Colonic mucosa (tissue), 4 donors: ENCODE data around the gene FAM168A. TPM values are rescaled to one million over a fixed set of nuclear protein-coding genes. Genes with fewer than 3 reads are reported as not detected.

Experiments
- DNase-seq: peaks from one replicate; pipeline ENCODE4 v3.0.0-alpha.2; 2020
- H3K27ac ChIP-seq: fragments of 200-600 bp; one replicate; pipeline ENCODE4 v1.8.0; 2021
- H3K27me3 ChIP-seq: fragments of 200-600 bp; one replicate; pipeline ENCODE4 v1.8.0; 2021
- H3K36me3 ChIP-seq: fragments of 200-600 bp; one replicate; pipeline ENCODE4 v1.8.0; 2021
- H3K4me1 ChIP-seq: fragments of 200-600 bp; one replicate; pipeline ENCODE4 v1.8.0; 2021; ENCODE audit warnings: mild to moderate bottlenecking
- H3K4me3 ChIP-seq: fragments of 200-600 bp; one replicate; pipeline ENCODE4 v1.8.0; 2021
- H3K9ac ChIP-seq, 2 donors: one replicate each; pipeline ENCODE4 v1.7.0; 2013; ENCODE audit warnings: control low read depth in 2 of 2, low read depth in 2 of 2, low read length in 2 of 2
- H3K9me3 ChIP-seq: fragments of 200-600 bp; one replicate; pipeline ENCODE4 v1.8.0; 2021
- CTCF ChIP-seq: fragments of 200-600 bp; IDR thresholded peaks from one replicate; pipeline ENCODE4 v1.8.0; 2022; ENCODE audit warnings: antibody characterized with exemption, mild to moderate bottlenecking
- intact Hi-C: fragments of 100-400 bp; cut with DNase I; formaldehyde crosslinking; loops from one replicate; pipeline ENCODE4 v1.14.1; 2022
- total RNA-seq, 2 donors: library from RNA; stranded (reverse); fragmentation: NEBNext Ultra II Directional in 1 of 2; extraction: Animal tissue kit (Norgen Biotek cat#: 25700) in 1 of 2; gene quantifications; one replicate each; pipeline ENCODE4 v1.2.1, GENCODE V29; 2021
- donor health status: healthy.
- donor health status: DM: no; HTN: no; CAD: no.
- donor health status: DM: no; HTN: no; CAD: no.

Gene FAM168A
- total RNA-seq, 2 donors from 2014 or later = 16.9 to 21.6 TPM

GRCh38 chr11:73532310-73532709 is 65.6 kb downstream of the FAM168A start:
- Histone ChIP-seq H3K36me3 (no peaks in the 10 kb centered on the region), H3K4me1 (peaks cover 5% of the 10 kb centered on the region), H3K9me3 (no peaks in the 10 kb centered on the region), H3K4me3 (no peak overlapping the region), H3K27ac (no peak overlapping the region), H3K27me3 (no peaks in the 10 kb centered on the region), H3K9ac (no peak overlapping the region)
- intact Hi-C loops = no loop called here
- no peak for DNase-seq
- no peak for TF ChIP-seq CTCF

- peaks cover 5% of the 10 kb centered on the region for H3K4me1 ChIP-seq
- H3K4me3 ChIP-seq = no peak overlapping the region
These were observed 66.5 kb downstream of the FAM168A start for GRCh38 chr11:73531386-73531785.

GRCh38 chr11:73530109-73530508 is 67.8 kb downstream of the FAM168A start:
- no peaks in the 10 kb centered on the region for H3K36me3 ChIP-seq
- DNase-seq = peak; percentile 34
- H3K4me1 ChIP-seq = peaks cover 5% of the 10 kb centered on the region
- H3K9me3 ChIP-seq = no peaks in the 10 kb centered on the region
- H3K27me3 ChIP-seq = no peaks in the 10 kb centered on the region
- peak; percentile 19 for TF ChIP-seq CTCF
- H3K27ac ChIP-seq = no peak overlapping the region
- intact Hi-C loops = no loop called here
- H3K4me3 ChIP-seq = no peak overlapping the region
- H3K9ac ChIP-seq = no peak overlapping the region

More at GRCh38 chr11:73531386-73531785, 66.5 kb downstream of the FAM168A start:
- Histone ChIP-seq H3K36me3 (no peaks in the 10 kb centered on the region), H3K9me3 (no peaks in the 10 kb centered on the region), H3K27me3 (no peaks in the 10 kb centered on the region), H3K9ac (no peak overlapping the region), H3K27ac (no peak overlapping the region)
- TF ChIP-seq CTCF = no peak
- DNase-seq = no peak
- intact Hi-C loops = no loop called here

- intact Hi-C loops = no loop called here
- Histone ChIP-seq H3K27me3 (no peaks in the 10 kb centered on the region), H3K27ac (no peak overlapping the region), H3K36me3 (no peaks in the 10 kb centered on the region), H3K9me3 (no peaks in the 10 kb centered on the region), H3K4me1 (peaks cover 5% of the 10 kb centered on the region), H3K4me3 (no peak overlapping the region), H3K9ac (peak overlapping the region in 1 of 2 donors; percentile 53)
- no peak for DNase-seq
- no peak for TF ChIP-seq CTCF
These were observed 68.7 kb downstream of the FAM168A start for GRCh38 chr11:73529204-73529530.

GRCh38 chr11:73528483-73529203 is 69.3 kb downstream of the FAM168A start:
- Histone ChIP-seq H3K9me3 (no peaks in the 10 kb centered on the region), H3K4me3 (no peak overlapping the region), H3K27me3 (no peaks in the 10 kb centered on the region), H3K9ac (peak overlapping the region in 1 of 2 donors; percentile 53), H3K4me1 (peaks cover 5% of the 10 kb centered on the region), H3K27ac (peak overlapping the region; percentile 8), H3K36me3 (no peaks in the 10 kb centered on the region)
- DNase-seq = no peak
- intact Hi-C loops = no loop called here
- no peak for TF ChIP-seq CTCF
